Mucosa of descending colon (tissue), 3 donors: ENCODE data around the gene ETNK2. TPM values are rescaled to one million over a fixed set of nuclear protein-coding genes. Genes with fewer than 3 reads are reported as not detected.
"Not testable (repeated sequence)": the region's sequence is repeated elsewhere in the genome, so short reads cannot be mapped to it uniquely, and the experiment has no call there.

Experiments used
- ATAC-seq: fragments of 200-7000 bp; cut with Tn5 transposase; one replicate; pipeline ENCODE4 v1.9.1; 2020; ENCODE audit warnings: mild to moderate bottlenecking, moderate library complexity
- DNase-seq, 3 donors: peaks; one replicate each; pipeline ENCODE4 v3.0.0-alpha.2; 2020
- H3K36me3 ChIP-seq: fragments of 200-600 bp; one replicate; pipeline ENCODE4 v1.8.0; 2021; ENCODE audit warnings: low read depth, mild to moderate bottlenecking
- H3K4me1 ChIP-seq: fragments of 200-600 bp; one replicate; pipeline ENCODE4 v1.8.0; 2021; ENCODE audit warnings: low read depth, mild to moderate bottlenecking
- H3K4me3 ChIP-seq: fragments of 200-600 bp; one replicate; pipeline ENCODE4 v1.8.0; 2021; ENCODE audit warnings: mild to moderate bottlenecking
- H3K9me3 ChIP-seq: fragments of 200-600 bp; one replicate; pipeline ENCODE4 v1.8.0; 2021; ENCODE audit warnings: mild to moderate bottlenecking
- intact Hi-C, 2 donors: fragments of 100-400 bp; cut with DNase I in 1 of 2; cut with micrococcal nuclease in 1 of 2; formaldehyde crosslinking; loops; one replicate each; pipeline versions ENCODE4 v1.11.0 to v1.11.1; 2022; cut with DNase I, micrococcal nuclease
- total RNA-seq, 3 donors: library from RNA; stranded (reverse); fragmentation: NEBNext Ultra II Directional in 2 of 3; extraction: Animal tissue kit (Norgen Biotek cat#: 25700) in 2 of 3; gene quantifications; one replicate each; pipeline versions ENCODE4 v1.2.1 to v1.2.4, GENCODE V29; 2021 to 2023
- TF ChIP-seq, protein P1 (sequence below): fragments of 200-600 bp; IDR thresholded peaks from one replicate; pipeline ENCODE4 v1.8.0; 2022; ENCODE audit warnings: antibody characterized with exemption, mild to moderate bottlenecking
- donor health status: DM: no; HTN: no; CAD: no; lungs with moderate emphysema.
- donor health status: DM: no; HTN: no; CAD: no.
- donor health status: DM: no; HTN: yes; CAD: no.

The ETNK2 gene
- total RNA-seq, 3 donors from 2014 or later = 0.20 to 6.8 (median 2.1) TPM

DNA sequence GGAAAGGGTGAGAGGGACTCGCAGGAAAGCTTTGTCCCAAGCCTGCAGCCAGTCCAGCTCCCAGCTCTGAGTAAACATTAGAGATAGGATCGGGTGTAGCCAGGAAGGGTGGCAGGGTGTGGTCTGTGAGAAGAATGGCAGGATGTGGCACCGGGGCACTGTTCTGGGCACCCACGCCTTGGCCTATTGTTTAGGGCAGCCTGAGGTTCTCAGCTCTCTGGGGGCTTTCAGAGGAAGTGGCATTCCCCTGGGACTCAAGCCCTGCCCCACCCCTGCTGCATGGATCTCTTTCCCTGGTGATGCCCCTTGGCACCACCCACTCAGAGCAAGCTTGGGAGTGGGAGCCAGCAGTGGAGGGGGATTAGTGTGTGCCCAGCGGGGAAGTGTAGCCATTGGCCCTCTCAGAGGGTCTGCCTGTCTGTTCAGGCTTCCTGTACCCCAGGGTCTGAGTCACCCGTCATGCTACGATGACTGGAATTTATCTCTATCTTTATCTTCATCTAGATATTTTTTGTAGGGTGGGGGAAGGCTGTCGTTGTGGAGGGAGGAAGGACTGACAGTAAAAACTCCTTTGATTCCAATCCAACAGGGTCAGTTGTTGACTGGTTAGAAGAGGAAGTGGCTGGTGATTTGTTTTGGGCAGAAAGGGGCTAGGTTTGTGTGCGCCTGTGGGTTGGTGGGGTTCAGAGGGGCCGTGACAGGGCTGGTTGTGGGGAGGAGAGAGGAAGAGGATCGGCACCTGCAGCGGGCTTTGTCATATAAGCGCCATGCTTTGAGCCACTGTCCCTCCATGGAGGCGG, 47.3 kb downstream of the ETNK2 start:
- Histone ChIP-seq H3K36me3 (no peaks in the 10 kb centered on the region), H3K9me3 (no peaks in the 10 kb centered on the region), H3K4me1 (peaks cover 25% of the 10 kb centered on the region), H3K4me3 (no peak overlapping the region)
- ATAC-seq = peak; percentile 91
- intact Hi-C loops = no loop called here
- TF ChIP-seq, protein P1, sequence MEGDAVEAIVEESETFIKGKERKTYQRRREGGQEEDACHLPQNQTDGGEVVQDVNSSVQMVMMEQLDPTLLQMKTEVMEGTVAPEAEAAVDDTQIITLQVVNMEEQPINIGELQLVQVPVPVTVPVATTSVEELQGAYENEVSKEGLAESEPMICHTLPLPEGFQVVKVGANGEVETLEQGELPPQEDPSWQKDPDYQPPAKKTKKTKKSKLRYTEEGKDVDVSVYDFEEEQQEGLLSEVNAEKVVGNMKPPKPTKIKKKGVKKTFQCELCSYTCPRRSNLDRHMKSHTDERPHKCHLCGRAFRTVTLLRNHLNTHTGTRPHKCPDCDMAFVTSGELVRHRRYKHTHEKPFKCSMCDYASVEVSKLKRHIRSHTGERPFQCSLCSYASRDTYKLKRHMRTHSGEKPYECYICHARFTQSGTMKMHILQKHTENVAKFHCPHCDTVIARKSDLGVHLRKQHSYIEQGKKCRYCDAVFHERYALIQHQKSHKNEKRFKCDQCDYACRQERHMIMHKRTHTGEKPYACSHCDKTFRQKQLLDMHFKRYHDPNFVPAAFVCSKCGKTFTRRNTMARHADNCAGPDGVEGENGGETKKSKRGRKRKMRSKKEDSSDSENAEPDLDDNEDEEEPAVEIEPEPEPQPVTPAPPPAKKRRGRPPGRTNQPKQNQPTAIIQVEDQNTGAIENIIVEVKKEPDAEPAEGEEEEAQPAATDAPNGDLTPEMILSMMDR = no peak
- DNase-seq = peak; percentile 68 to 75 (median 73)

DNA sequence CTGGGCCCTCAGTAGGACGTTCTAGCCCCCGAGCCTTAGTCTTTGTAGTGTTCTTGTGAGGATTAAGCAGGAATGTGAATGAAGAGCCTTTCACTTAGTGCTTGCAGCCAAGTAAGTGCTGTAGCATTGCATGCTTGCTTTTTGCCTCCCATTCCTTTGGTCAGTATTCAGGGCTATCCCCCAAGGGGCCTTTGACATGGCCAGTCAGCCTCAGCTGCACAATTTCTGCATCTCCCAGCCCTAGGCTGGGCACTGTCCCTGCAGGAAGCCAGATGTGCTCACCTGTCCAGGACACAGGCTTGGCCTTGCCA, 48.5 kb downstream of the ETNK2 start:
- Histone ChIP-seq H3K9me3 (no peaks in the 10 kb centered on the region), H3K36me3 (no peaks in the 10 kb centered on the region), H3K4me3 (no peak overlapping the region), H3K4me1 (peaks cover 25% of the 10 kb centered on the region)
- TF ChIP-seq, protein P1 = no peak
- DNase-seq (no peak), ATAC-seq (no peak)
- intact Hi-C loops = no loop called here

DNA sequence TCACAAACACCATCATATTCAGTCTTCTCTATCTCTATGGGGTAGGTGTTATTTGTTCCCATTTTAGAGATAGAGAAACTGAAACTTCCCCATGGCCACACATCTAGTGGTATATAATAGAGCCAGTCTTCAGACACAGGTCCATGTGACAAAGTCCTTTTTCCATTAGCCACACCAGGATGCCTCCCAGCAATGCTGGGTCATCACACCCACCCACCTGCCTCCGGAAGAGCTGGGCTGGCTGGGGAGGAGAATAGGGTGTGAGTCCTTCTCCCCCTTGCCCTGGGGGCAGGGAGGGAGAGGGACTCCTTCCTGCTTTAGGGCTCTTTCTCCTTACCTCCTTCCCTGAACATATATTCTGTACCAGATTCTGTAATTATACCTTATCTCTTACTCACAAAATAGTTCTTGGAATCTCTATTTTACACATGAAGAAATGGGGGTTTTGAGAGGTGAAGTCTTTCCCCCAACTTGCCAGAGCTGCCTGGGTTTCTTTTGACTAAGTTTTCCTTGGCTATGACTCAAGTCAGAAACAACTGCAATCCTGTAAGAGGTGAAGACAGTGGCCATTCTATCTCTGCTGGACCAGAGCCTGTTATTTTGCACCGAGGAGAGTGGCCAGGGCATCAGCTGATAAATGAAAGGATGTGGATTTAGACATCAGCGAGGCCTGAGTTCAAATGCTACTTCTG, 49.0 kb downstream of the ETNK2 start:
- no peak overlapping the region for H3K4me3 ChIP-seq
- intact Hi-C loops = no loop called here
- ATAC-seq = peak; percentile 68
- H3K36me3 ChIP-seq = no peaks in the 10 kb centered on the region
- H3K9me3 ChIP-seq = no peaks in the 10 kb centered on the region
- H3K4me1 ChIP-seq = peaks cover 25% of the 10 kb centered on the region
- TF ChIP-seq, protein P1 = no peak
- DNase-seq = no peak

DNA sequence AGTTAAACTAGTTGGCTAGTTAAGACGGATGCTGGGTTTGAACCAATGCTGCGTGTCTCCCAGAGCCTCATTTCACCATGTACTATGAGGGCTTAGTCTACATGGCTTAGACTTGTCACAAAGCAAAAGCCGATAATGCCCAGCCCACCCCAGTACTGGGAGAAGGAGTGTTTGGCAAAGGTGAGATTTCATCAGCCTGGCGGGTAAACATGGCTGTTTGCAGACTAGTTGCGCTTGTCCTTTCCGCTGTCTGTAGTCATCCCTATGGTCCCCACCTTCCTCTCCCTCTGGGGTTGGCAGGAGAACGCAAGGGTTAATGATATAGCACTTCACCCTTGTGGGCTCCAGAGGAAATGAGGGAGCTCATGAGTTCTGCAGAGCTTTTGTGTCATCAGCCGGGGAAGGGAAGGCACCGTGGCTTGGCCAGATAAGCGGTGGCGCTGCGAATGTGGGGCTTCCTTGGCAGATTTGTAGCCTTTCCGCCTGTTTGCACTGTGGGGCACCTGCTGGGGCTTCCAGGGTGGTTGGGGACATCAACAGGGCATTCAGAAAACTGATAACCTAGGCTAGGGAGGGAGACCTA, 49.7 kb downstream of the ETNK2 start:
- H3K9me3 ChIP-seq = no peaks in the 10 kb centered on the region
- DNase-seq (no peak), ATAC-seq (no peak)
- no peak overlapping the region for H3K4me3 ChIP-seq
- intact Hi-C loops = no loop called here
- H3K4me1 ChIP-seq = peaks cover 25% of the 10 kb centered on the region
- TF ChIP-seq, protein P1 = no peak
- no peaks in the 10 kb centered on the region for H3K36me3 ChIP-seq

DNA sequence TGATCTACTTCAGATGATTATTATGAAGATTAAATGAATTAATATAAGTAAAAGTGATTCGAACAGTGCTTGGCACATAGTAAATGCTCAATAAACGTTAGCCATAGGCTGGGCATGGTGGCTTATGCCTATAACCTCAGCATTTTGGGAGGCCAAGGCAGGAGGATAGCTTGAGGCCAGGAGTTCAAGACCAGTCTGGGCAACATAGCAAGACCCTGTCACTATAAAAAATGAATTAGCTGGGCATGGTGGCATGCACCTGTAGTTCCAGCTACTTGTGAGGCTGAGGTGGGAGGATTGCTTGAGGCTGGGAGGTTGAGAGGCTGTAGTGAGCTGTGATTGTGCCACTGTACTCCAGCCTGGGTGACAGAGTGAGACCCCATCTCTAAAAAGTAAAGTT, 52.1 kb downstream of the ETNK2 start:
- ATAC-seq, DNase-seq, H3K4me3 ChIP-seq: not testable (repeated sequence)

DNA sequence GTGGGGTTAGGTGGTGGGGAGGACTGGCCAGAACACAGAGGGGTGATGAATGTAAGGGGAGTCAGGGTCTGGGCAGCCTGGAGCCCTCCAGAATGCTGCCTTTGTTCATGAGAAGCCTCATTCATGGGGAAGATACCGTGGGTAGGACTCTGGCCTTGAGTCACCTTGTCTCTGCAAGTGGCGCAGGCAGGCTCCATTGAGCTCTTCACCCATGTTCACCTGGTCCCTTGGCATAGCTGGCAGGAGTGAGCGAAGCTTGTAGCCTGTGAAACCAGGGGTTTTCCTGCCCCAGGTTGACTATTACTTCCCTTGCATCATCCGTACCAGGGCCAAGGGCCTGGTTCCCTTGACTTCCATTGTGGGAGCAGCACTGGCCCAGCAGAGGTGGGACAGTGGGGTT, 53.2 kb downstream of the ETNK2 start:
- DNase-seq (no peak), ATAC-seq (no peak)
- TF ChIP-seq, protein P1 = no peak
- H3K36me3 ChIP-seq = no peaks in the 10 kb centered on the region
- no peaks in the 10 kb centered on the region for H3K9me3 ChIP-seq
- no peak overlapping the region for H3K4me3 ChIP-seq
- peaks cover 20% of the 10 kb centered on the region for H3K4me1 ChIP-seq
- intact Hi-C loops = no loop called here

More for the DNA sequence above, 52.1 kb downstream of the ETNK2 start:
- H3K4me1 ChIP-seq = peaks cover 25% of the 10 kb centered on the region
- H3K36me3 ChIP-seq, H3K9me3 ChIP-seq, intact Hi-C loops: not testable (repeated sequence)
